TTC549 (cell line): ENCODE data around the gene TMTC1.

ENCODE experiments used
- FAIRE-seq: peaks from 2 replicates; lab custom pipeline; 2012; peaks lifted over from hg19 to GRCh38; lab: Jason Lieb, UNC

Gene TMTC1

DNA sequence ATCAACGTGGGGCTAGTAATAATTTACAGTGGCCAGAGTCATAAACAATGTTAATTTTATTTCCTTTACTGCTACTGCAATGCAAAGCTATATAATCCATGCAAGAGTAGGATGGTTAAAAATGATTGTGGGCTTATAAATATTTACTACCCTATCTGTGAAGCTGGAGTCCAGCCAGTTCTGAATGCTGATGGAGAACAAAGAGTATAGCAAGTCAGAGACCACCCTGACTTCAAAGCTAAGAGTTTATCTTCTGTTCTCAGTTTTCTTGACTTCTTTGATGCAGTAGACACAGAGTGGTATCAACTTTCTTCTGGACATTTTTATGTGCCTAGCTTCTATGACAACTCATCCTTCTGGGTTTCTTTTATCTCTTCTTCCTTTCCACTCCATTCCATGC, 252.3 kb downstream of the TMTC1 start:
- no peak for FAIRE-seq

GRCh38 chr12:29530436-29530835, 253.3 kb downstream of the TMTC1 start:
- FAIRE-seq: no peak

GRCh38 chr12:29528161-29528560, 255.6 kb downstream of the TMTC1 start:
- no peak for FAIRE-seq

DNA sequence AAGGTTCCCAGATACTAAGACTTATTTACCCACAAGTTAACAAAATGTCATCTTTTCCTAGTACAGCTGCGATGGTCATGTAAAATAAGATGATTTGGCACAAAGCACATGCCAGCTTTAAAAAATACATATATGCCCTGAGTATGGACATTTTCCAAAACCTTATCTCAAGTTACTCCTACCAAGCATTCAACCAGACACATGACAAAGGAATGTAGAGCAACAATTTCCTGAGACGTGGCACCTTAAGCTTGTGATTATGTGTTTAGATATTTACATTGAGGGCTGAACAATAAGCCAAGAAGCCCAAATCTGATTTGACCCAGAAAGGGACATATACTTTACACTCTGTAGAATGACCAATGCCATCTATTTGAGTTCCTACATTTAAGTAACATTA, 261.8 kb downstream of the TMTC1 start:
- no peak for FAIRE-seq

- peak; percentile 38 for FAIRE-seq
Observed at GRCh38 chr12:29519585-29520182, 264.1 kb downstream of the TMTC1 start.

GRCh38 chr12:29518407-29518806, 265.3 kb downstream of the TMTC1 start:
- FAIRE-seq: no peak

- no peak for FAIRE-seq
Observed at GRCh38 chr12:29517264-29517663, 266.5 kb downstream of the TMTC1 start.

DNA sequence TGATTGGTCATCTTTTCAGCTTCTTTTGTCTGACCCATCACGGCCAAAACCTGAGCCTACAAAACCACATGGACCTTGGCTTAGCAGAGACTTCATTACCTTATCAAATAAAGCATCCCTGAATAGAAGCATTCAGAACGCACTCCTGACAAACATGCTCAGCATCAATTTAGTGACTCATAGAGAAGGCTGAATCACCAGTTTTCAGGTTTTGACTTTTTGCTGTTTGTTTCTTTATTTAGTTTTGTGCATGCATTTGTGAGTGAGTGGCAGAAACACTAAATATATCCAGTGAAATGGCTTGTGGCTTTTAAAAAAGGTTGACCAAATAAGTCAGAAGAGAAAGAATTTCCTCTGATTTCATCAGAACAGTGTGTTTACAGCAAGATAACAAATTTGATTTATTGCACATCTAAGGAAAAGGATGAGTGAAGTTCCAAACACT, 267.3 kb downstream of the TMTC1 start:
- no peak for FAIRE-seq

GRCh38 chr12:29510591-29511185, 273.1 kb downstream of the TMTC1 start:
- FAIRE-seq: no peak

- no peak for FAIRE-seq
Observed at GRCh38 chr12:29509503-29509902, 274.2 kb downstream of the TMTC1 start.

DNA sequence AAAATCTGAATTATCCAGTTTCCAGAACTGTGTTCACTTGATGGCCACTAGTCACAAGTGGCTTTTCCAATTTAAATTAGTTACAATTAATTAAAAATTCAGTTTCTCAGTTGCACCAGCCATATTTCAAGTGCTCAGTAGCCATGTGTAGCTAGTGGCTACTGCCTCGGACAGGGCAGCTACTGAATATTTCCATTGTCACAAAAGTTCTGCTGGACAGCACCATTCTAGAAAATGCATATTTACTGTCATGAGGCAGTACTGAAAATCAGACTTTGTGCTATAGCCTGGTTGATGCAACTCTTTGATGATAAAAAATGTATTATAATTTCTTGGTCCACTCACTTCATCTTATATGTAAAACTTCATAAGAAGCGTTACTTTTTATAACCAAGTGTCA, 274.8 kb downstream of the TMTC1 start:
- no peak for FAIRE-seq

- FAIRE-seq: no peak
Observed at GRCh38 chr12:29505122-29505521, 278.6 kb downstream of the TMTC1 start.

GRCh38 chr12:29503283-29503682, 280.5 kb downstream of the TMTC1 start:
- FAIRE-seq: no peak

DNA sequence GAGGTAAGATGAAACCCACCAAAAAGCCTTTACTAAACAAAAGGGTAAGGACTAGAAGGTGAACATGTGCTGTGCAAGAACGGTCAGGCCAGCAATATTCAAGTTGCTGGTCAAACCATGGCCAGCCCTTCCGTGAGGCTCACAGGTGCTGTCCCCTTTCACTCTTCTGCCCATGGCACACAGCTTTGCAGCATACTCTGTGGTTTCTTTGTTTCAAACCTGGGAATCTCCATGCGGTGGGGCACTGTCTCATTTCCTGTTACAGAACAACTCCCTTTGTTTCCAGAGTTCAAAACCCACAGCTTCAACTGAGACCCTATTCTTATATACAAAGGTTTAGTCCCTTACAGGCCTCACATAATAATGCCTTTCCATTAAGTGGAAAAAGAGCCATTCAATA, 284.5 kb downstream of the TMTC1 start:
- FAIRE-seq: no peak

- no peak for FAIRE-seq
Observed at GRCh38 chr12:29497588-29497987, 286.2 kb downstream of the TMTC1 start, which contains the start of gene OVCH1. Gene OVCH1, minus strand, starts transcription at chr12:29497686. Its CDS starts 0 bp downstream, at chr12:29497686.

DNA sequence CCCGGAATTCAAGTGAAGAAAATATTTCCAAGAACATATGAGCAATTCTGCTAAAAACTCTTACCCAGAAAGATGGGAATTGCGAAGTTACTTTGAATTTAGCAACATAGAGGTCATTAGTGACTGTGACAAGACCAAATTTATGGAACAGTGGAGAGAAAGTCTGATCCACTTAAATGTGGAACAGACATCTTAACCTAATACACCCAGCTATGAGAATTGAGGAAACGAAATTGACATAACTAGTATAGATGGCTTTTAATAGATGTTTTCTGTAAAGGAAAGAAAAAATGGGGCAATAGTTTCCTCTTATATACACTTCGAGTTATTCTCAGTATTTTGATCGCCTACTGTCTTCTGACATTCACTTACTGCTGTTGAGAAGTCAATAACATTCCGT, 290.9 kb downstream of the TMTC1 start:
- FAIRE-seq: no peak

- no peak for FAIRE-seq
Observed at GRCh38 chr12:29486972-29487371, 296.8 kb downstream of the TMTC1 start.

DNA sequence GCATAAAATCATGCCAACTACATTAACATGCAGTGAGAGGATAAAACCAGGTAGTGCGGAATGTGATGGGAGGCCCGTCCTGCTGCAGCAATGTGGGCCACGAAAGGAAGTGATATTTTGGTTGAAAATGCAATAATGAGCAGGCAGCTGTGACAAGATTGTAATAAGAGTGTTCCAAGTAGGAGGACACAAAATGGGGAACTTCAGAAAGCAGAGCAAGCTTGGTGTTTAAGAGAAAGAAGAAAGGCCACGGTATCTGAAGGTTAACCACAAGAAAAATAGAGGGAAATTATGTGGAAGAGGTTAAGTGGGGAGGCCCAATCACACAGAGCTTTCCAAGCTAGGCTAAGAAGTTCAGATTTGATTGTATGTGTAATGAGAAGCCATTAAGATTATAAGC, 320.5 kb downstream of the TMTC1 start:
- no peak for FAIRE-seq

GRCh38 chr12:29460082-29460481, 323.7 kb downstream of the TMTC1 start:
- no peak for FAIRE-seq

DNA sequence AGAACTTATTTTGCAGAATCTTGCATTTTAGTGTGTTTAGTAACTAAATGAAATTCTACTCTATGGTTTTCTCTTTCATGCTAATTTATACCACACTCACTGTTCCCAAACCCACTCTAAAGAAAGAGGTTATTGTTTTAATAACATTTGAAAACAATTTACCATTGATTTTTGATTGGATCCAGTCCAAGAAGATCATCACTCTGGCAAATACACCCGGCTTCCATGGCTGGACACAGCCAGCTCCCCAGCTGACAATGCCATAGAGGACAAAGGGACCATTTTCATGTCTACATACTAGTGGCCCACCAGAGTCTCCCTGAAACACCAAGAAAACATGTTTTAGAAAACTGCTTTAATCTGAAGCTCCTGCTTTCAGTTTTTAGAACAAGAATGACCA, 328.7 kb downstream of the TMTC1 start:
- FAIRE-seq: no peak

- no peak for FAIRE-seq
Observed at GRCh38 chr12:29451888-29452287, 331.9 kb downstream of the TMTC1 start.
